Activated effector memory CD4-positive, alpha-beta T cell treated with Interleukin-2 at 50 U/mL for 16 hours (primary cell): ENCODE data around the gene UNC5C.

ENCODE experiments used
- DNase-seq: peaks from one replicate; pipeline ENCODE4 v3.0.0-alpha.2; 2020

The UNC5C gene

DNA sequence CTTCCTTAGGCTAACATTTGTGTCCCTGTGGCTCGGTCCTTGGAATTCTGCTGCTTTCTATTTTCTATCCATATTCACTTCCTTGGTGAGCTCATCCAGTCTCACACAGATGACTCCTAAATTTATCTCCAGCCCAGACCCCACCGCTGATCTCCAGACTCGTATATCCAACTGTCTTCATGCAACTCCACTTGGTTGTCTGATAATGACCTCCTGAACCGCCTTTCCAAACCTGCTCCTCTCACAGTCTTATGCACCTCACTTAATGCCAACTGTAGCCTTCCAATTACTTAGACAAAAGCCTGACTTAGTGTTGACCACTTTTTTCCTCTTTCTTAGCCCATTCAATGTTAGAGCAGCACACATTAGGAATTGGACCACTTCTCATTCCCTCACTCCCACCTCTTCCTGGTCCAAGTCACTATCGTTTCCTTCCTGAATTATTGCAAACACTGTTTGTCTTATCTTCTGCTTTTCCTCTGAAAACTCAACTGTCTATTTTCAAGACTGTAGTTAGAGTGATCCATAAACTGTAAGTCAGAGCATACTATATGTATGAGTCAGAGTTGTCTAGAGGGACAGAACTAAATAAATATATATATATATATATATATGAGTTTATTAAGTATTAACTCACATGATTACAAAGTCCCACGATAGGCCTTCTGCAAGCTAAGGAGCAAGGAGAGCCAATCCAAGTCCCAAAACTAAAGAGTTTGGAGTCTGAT is 292.5 kb downstream of the UNC5C start:
- DNase-seq, result no peak

DNA sequence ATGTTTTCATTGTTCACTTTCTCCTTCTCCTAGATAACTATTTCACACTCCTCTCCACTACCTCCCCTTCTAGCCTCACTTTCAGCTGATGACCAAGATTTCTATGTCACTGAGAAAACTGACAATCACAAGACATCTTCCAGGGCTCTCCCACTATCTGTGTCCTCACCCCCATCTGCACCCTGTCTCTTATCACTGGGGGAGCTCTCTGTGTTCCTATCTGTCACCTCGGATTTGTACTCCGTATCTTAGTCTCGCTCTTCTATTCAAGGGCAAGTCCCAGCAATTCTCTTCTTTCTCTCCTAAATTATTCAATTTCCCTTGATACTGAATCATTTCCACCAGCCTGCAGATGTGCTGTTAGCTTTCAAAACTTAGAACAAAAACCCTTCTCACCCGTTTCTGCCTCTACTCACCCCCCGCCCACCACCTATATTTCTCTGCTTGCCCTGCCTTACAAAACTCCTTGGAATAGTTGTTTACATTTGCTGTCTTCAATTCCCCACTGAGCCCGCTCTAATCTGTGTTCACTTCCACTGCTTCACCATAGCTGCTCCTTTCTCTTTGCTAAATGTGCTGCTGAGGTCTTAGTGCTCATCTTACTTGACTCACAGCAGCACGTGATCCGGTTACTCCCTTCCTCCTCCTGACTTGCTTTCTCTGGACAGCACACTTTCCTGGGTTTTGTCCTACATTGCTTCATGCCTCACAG is 293.2 kb downstream of the UNC5C start:
- DNase-seq, result no peak

DNA sequence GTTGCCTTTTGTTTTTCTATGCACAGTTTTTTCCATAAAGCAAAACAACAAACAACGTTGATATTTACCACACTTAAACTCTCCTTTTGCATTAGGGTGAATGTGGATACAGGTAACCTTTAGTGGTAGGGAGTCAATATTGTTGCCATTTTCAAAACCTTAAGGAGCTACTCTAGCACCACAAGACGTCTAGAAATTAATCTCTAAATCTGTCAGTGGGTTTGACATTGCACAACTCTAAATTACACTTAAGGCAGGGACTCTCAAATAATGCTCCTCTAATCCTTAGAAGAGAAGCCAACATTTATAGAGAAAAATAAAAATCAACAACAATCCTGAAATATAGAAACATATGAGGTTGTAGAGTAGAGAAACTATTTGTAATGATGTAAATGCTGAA is 297.2 kb downstream of the UNC5C start:
- no peak for DNase-seq

DNA sequence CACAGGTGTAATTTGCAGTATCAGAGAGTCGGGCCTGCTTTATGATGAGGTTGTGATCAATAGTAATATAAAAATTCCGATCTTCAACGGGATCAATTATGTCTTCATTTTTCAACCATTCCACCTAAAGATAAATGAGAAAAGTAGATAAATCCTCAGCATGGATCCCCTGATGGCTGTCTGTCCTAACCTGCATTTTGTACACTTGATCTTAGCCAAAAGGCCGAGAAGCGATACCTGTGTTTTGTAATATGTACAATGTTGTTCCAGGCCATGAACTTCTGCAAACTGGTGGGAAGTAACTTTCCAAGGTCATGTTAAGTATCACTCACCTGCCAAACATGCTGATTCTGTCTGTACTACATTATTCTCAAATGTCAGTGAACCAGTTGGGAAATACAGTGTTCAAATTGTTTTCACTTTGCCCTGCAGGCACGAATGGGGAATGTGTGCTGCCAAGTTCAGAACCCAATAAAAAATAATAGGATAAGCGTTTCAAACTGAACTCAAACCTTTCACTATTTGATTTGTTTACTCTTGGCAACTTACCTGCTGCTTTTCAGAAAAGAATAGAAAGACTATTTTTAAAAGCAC is 298.1 kb downstream of the UNC5C start:
- DNase-seq, result no peak

DNA sequence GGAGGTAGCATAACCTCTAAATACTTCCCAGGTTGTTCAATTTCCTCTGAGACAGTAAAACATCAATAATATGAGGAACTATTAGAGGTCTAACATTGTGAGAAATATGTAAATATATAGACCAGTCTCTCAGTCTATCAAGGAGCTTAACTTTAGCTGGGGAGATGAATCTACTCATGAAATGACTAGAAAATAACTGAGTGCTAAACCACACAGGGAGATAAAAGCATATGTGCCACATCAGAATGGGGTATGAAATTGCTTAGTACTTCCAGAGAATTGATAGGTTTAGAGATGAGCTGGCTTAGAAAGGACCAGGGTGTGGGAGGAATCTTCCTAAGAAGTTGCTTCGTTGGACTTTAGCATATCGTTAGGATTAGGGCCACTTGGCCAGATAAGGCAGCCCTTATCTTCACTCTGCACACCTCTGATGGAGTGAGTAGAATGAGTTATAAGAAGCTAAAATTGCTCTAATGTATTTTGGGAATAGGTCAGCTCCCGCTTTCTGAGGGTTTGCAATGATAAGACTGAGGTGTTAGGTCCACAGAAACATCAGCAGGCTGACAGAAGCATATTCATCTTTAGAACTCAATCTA is 299.2 kb downstream of the UNC5C start:
- DNase-seq, result no peak

DNA sequence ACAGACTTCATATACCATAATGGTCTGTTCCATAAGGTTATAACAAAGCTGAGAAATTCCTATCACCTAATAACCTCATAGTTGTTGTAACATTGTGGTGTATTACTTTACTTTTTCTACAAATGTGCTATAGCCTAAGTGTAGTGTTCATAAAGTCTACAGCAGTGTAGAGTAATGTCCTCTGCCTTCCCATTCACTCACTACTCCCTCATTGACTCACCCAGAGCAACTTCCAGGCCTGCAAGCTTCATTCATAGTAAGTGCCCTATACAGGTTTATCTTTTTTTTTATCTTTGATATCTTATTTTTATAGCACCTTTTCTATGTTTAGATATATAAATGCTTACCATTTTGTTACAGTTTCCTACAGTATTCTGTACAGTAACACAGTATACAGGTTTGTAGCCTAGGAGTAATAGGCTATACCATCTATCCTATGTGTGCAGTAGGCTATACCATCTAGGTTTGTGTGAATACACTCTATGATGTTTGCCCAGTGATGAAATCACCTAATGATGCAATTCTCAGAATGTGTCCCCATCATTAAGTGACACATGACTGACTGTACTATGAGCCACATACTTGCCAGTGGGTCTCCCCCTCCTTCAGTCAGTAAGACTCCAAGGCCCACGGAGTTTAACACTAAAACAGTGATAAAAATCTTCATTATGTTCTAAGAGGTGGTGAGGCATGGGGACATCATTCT is 299.9 kb downstream of the UNC5C start:
- no peak for DNase-seq

DNA sequence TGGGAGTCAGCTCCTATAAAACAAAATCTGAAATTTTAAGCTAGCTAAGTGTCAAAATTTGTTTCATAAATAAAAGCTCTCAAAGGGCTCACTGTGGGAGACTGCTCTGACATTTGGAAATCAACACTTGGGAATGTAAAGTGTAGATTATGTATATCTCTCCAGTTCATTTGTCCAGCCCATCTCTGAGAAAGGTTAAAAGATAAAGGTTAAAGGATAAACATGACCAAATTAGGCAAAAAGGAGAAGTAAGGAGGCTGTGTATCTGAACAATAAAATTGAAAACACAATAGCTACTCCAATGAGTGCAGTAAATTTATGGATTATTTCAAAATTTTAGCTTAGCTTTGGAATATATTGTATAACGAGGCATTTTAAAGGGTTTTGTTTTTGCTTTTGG is 304.9 kb downstream of the UNC5C start:
- no peak for DNase-seq

DNA sequence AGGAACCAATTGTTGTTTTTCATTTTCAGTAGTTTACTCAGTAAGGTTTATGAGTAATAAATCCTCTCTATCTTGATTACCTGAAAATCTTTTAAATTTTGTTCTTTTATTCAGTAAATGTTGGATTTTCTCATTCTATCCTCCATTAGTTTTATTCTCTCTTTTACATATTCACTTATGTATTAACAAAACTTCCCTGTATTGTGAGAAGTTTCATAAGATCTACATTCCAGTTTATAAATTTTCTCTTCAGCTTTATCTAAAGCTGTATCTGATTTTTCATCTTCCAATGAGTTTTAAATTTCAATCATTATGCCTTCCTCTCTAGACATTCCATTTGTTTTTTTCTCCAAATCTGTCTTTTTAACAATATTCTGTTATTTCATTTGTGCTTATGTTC is 310.2 kb downstream of the UNC5C start:
- DNase-seq, result no peak

DNA sequence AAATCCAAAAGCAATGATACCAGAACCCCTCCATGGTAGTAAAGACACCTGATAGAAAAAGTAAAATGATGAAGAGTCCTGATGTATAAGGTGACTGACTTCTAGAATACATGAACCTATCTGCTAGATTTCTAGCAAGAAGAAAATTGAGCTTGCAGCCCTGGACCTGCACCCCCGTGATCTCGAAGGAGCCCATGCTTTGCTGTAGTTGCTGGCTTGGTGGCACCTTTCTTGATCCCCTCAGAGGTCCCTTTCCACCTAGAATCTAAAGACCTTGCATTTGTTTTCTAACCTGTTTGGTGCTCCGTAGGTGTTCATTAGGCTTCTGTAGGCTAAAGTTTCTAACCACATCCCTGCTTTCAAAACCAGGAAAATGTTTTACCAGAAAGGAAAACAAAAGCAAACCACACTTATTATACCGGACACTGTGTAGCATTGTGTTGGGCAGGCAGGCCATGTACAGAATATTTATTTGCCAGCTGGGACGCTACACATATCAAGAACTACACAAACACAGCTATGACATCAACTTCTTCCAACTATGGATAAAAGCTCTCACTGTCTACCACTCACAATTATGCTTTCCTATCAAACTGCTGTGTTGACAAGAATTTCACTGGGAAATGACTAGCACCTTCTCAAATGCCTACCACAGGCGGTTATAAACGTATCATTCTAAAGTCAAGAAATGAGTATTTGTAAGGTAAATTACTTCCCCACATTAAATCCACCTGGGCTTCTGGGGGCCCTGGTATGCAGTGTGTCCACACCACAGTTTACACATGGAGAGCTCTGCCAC is 316.2 kb downstream of the UNC5C start:
- DNase-seq, result no peak

DNA sequence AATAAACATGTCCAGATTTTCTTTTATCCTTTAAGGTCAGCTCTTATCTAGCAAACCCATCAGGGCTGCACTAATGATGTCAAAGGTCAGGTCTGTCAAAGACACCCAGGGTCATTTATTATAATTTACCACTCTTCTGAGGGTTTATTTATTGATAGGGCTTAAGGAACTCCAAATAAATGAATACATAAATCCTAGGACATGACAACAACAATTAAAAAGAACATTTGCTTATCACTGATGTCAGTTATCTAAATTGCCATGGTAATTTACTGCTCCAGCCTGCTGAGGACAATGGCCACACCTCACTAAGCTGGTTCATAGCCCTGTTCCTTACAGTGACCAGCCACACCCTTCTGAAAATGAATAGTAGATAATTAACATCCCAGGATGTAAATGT is 317.1 kb downstream of the UNC5C start:
- DNase-seq, result no peak

DNA sequence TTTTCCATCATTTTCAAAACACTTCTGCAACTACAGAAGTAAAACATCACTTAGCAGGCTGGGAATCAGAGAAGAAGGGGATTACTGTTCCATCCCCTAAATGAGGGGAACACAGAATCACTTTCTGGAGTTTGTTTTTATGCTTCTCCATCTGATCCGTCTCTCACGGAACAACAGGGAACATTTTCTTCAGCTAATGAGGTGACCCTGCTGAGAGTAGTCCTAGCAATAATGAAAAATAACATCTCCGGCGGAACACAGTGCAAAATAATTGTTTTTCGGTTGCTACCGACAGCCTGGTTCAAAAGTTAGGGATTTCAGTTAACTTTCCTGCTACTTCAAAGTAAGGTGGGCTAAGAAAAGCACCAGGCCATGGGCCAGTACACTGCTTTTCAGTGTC is 322.9 kb downstream of the UNC5C start:
- DNase-seq, result no peak

DNA sequence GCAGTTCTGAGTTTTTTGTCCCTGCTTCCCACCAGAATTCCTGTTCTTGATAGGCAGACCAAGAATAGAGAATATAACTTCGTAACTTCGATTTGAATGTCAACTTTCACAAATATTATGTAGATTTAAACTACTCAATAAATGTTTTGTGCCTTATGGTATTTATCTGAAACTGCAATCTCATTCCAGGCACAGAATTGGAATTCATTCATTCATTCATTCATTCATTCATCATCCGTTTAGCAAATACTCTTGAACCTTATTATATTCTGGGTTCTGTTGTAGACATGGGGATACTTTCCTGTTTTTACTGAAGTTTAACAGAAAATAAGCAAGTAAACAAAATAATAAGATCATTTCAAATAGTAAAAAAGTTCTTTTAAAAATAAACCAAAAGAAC is 324.4 kb downstream of the UNC5C start:
- DNase-seq, result no peak

DNA sequence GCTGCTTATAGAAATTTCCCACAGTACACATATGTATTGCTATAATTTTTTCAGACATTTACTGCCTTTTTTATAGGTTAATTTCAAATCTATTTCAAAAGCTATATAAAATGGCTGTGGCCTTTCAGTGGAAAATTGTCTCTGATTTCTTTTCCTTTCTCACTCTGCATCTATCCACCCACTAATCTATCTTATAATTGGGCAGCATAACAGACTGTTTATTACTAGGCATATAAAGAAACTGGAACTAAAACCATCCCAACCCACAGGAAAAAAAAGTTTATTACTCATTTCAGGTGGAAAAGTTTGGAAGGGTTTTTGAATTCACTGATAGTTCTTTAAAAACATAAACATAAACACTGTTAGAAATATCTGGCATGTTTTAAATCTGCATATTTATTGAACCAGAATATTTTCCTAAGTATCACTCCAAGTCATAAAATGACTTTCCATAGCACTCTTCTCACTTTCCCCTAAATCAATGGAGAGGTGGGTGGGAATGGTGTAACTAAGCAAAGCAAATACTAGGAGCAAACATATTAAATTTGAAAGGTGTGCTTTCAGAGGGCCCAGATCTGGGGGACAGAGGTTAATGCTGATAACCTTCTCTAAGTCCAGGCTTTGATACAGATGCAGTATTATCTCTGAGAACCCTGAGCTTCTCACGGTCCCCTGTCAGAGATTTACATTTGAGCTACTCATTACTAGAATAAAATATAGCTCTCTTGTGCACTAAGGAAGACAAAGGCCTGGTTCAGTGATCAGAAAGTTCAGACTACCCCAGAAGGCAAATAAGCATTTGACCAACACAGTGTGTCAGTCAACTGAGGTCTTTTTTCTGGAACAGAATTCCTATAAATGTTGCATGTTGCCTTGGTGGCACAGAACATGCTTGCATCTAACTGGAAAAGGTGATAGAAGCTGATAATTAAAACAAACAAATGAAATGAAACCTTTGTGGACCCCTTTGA is 328.3 kb downstream of the UNC5C start:
- DNase-seq, result no peak

DNA sequence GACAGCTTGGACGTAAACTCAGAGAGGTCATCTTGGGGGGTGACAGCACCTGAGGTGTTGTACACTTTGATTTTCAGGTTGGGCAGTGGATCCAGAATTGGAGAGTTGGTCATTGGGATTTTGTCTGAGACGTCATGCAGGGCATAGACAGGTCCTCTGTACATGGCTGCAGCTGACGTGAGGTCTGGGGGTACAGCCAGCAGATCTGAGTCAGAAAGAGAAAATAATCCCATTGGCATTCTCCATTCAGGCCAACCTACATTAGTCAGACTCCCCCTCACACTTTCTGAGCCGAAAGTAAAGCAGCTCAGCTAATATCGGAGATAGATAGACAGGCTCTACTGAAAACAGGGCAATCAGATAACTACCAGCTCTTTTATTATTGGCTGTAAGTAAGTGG is 329.7 kb downstream of the UNC5C start:
- DNase-seq, result no peak

DNA sequence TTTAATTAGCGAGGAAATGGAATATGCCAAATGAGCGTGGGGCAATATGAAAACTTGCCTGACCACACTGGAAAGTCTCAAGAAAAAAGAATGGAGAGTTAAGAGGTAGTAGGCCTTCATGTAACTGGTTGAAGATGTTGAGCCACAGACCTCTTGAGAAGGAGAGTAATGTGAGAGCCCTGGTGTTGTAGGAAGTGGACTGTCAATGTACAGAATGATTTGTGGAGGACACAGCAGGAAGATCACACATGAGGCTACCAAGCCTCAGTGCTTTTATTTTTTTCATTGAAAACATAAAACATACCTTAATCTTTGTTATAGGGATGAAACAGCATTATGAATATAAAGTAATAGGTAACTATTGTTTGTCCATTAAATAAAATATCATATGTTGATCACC is 331.6 kb downstream of the UNC5C start:
- DNase-seq, result no peak

DNA sequence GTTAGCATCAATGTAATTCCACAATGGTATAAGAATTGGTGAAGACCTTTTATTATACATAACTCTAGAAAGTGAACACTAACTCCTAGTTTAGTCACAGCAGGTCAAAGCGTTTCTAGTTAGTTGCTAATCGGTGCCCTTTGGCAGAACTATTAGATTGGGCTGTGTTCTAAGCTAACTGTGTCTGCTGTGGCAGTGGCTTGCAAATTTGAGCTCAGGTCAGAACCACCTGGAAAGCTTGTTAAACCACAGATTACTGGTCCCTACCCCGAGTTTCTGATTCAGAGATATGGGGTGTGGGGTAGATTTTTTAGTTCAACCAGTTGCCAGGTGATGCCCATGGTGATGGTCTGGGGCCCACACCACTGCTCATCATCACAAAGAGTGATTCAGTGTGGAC is 332.1 kb downstream of the UNC5C start:
- DNase-seq, result no peak

DNA sequence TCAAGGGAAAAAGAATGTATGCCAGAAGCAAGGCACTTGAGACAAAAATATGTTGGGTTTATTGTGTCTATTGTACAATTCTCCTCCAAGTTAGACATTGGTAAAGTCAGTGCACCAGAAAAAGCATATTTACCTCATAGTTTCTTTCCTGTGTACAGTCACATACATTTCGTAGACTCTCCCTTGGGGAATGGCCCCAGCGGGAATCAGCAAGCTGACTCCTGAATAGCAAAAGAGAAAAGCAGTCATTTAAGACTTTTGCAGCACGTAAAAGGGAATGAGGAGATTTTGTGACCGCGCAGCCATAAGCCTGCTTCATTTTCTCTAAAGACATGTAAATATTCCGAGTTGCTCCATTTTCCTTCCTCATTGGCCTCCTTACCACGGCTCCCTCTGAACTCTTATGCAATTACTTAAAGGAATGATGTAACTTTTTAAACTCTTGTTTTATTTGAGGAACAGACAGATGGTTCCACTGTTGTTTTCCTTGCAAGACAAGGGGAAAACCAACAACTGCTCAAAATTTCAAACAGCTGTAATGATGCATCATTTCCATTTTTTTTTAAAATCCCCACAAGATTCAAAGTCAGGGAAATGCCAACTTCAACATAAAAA is 332.7 kb downstream of the UNC5C start:
- DNase-seq, result no peak

DNA sequence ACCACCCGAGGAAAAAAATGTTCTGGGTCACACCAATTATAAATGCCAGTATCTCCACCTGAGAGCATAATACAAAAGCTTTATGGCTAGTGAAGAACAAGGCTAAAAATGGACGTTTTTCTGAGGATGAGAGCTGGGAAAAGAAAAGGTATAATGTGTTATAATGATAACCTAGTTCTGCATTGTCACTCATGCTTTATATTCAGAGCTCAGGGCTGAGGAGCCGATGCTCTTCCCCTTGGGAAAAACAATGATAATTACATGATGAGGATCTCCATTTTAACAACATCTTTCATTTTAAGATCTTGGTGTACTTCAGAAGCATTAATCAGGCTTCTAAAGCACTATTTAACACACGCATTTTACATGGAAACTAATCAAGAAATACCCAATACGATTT is 333.7 kb downstream of the UNC5C start:
- no peak for DNase-seq

DNA sequence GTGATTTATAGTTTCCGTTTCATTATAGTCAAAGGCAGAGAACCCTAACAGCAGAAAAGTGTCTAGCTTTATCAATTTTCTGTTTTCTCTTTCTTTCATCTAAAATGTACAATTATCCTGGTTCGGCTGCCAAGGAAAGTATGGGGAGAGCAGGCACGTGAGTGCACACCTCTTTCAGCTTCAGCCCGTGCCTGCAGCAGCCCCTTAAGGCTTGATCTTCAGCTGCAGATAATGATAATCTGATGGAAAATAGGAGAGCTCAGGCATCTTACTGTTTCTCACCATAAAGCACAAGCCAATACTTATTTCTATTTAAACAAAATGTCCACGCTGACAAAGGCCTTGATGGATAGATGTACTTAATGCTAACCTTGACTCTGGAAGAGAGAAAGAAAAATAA is 334.4 kb downstream of the UNC5C start:
- DNase-seq, result no peak

DNA sequence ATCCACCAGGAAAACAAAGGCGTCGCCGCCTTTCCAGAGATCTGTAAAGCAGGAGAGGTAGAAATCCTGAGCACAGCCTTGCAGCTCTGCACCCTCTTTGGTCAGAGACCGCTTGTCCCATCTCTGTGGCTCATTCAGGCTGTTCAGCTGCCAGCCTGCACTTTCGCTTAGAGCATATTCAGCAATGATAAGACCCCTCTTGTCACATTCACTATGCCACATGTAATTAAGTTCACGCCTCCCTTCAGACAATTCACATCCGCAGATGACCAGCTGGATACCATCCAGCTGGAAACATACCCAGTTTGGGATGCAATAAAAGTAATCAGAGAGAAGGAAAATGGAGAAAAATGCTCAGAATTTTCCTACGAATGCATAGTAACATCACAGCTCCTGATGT is 335.4 kb downstream of the UNC5C start:
- DNase-seq, result no peak

DNA sequence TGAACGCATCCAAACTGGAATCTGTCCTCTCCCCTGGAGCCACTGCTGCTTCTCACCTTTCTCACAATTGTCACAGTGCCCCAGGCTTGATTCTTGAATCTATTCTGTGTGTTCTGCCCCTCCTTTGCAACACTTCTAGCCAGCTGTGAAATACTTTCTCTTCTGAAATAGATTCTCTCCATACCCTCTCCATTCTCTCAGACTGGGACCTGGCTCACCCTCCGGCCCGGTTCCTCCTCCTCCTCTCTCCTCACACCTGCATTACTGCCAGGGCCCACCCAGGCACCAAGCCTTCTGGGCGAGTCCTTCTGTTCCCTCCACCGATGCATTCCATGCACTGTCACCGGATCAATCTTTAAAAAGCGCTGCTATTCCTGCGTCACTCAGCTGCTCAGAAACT is 336.1 kb downstream of the UNC5C start:
- no peak for DNase-seq
